Neural progenitor cell (in vitro differentiated cells): ENCODE data around the gene LAG3. TPM values are rescaled to one million over a fixed set of nuclear protein-coding genes. Genes with fewer than 3 reads are reported as not detected.

Experiments
- DNase-seq: peaks from one replicate; pipeline ENCODE4 v3.0.0-alpha.2; 2016; ENCODE audit warnings: low spot score
- H2AFZ ChIP-seq: fragments of 200-600 bp; sonication (generic); replicated peaks from 2 replicates; pipeline ENCODE4 v1.6.1; 2016; ENCODE audit warnings: antibody characterized with exemption
- H3F3A ChIP-seq: fragments of 200-600 bp; sonication (generic); 2 replicates; pipeline ENCODE4 v1.6.1; 2016; ENCODE audit warnings: antibody characterized with exemption, low read depth
- H3K27ac ChIP-seq: fragments of 200-600 bp; sonication (generic); 2 replicates; pipeline ENCODE4 v1.5.1; 2016; ENCODE audit warnings: mild to moderate bottlenecking
- H3K27me3 ChIP-seq: fragments of 200-600 bp; sonication (generic); 2 replicates; pipeline ENCODE4 v1.6.1; 2016; ENCODE audit warnings: mild to moderate bottlenecking, moderate library complexity
- H3K36me3 ChIP-seq: fragments of 200-600 bp; sonication (generic); 2 replicates; pipeline ENCODE4 v1.5.1; 2016
- H3K4me1 ChIP-seq: fragments of 200-600 bp; sonication (generic); 2 replicates; pipeline ENCODE4 v1.6.1; 2016; ENCODE audit warnings: mixed run types
- H3K4me2 ChIP-seq: fragments of 200-600 bp; sonication (generic); 2 replicates; pipeline ENCODE4 v1.6.1; 2016
- H3K4me3 ChIP-seq: fragments of 200-600 bp; sonication (generic); 2 replicates; pipeline ENCODE4 v1.5.1; 2016
- H3K79me2 ChIP-seq: fragments of 200-600 bp; sonication (generic); 2 replicates; pipeline ENCODE4 v1.6.1; 2016; ENCODE audit warnings: low read depth
- H3K9ac ChIP-seq: fragments of 200-600 bp; sonication (generic); 2 replicates; pipeline ENCODE4 v1.6.1; 2016
- H3K9me3 ChIP-seq: fragments of 200-600 bp; sonication (generic); 2 replicates; pipeline ENCODE4 v1.5.1; 2016; ENCODE audit warnings: low read depth
- H4K20me1 ChIP-seq: fragments of 200-600 bp; sonication (generic); 2 replicates; pipeline ENCODE4 v1.6.1; 2016; ENCODE audit warnings: low read depth
- H3K27ac Mint-ChIP-seq: 3 replicates; pipeline ENCODE4 v1.8.0; 2021; ENCODE audit warnings: mixed read lengths
- H3K27me3 Mint-ChIP-seq: 2 replicates; pipeline ENCODE4 v1.8.0; 2022; ENCODE audit warnings: low read depth, mild to moderate bottlenecking, inconsistent platforms, moderate library complexity, mixed read lengths; ENCODE audit not compliant: insufficient read depth
- H3K36me3 Mint-ChIP-seq: 3 replicates; pipeline ENCODE4 v1.8.0; 2021; ENCODE audit warnings: mixed read lengths
- H3K4me1 Mint-ChIP-seq: 3 replicates; pipeline ENCODE4 v1.8.0; 2021; ENCODE audit warnings: mixed read lengths
- H3K4me3 Mint-ChIP-seq: 3 replicates; pipeline ENCODE4 v1.8.0; 2021; ENCODE audit warnings: mild to moderate bottlenecking, moderate library complexity, mixed read lengths
- H3K9me3 Mint-ChIP-seq: 3 replicates; pipeline ENCODE4 v1.8.0; 2020; ENCODE audit warnings: mixed read lengths
- CTCF ChIP-seq: fragments of 200-600 bp; sonication (generic); IDR thresholded peaks from 2 replicates; pipeline ENCODE4 v1.5.1; 2017; ENCODE audit warnings: antibody characterized with exemption, mild to moderate bottlenecking
- EZH2 ChIP-seq: fragments of 200-600 bp; sonication (generic); IDR thresholded peaks from 2 replicates; pipeline ENCODE4 v1.6.1; 2017; ENCODE audit warnings: antibody characterized with exemption, mild to moderate bottlenecking, moderate library complexity
- EZH2phosphoT487 ChIP-seq: fragments of 200-600 bp; sonication (generic); IDR thresholded peaks from 2 replicates; pipeline ENCODE4 v1.6.1; 2017; ENCODE audit warnings: antibody characterized with exemption
- total RNA-seq: library from RNA; depleted of rRNA; stranded (reverse); fragments of >200 nt; gene quantifications from 2 replicates; pipeline ENCODE4 v1.2.3, GENCODE V29; 2015; ENCODE audit warnings: low replicate concordance

Gene LAG3
- total RNA-seq, 1 donor from 2014 or later = 0.45 TPM

GRCh38 chr12:6724409-6724797 lies 47.9 kb upstream of the LAG3 start:
- Histone ChIP-seq H3F3A (peaks cover 22% of the 10 kb centered on the region), H3K4me1 (peaks cover 7% of the 10 kb centered on the region), H4K20me1 (no peaks in the 10 kb centered on the region), H3K36me3 (no peaks in the 10 kb centered on the region), H3K27ac (no peak overlapping the region), H3K79me2 (peaks cover 5% of the 10 kb centered on the region), H2AFZ (peak overlapping the region; percentile 58), H3K4me3 (peak overlapping the region; percentile 79), H3K27me3 (no peaks in the 10 kb centered on the region), H3K9me3 (no peaks in the 10 kb centered on the region), H3K9ac (peak overlapping the region; percentile 28), H3K4me2 (peak overlapping the region; percentile 88)
- Mint-ChIP-seq H3K9me3 (no peaks in the 10 kb centered on the region), H3K27me3 (no peaks in the 10 kb centered on the region), H3K27ac (peak overlapping the region; percentile 94), H3K4me3 (peak overlapping the region; percentile 88), H3K36me3 (peaks cover 4% of the 10 kb centered on the region), H3K4me1 (peaks cover 10% of the 10 kb centered on the region)
- TF ChIP-seq EZH2 = no peak
- TF ChIP-seq CTCF = no peak
- TF ChIP-seq EZH2phosphoT487 = no peak
- no peak for DNase-seq

- peaks cover 10% of the 10 kb centered on the region for H3K4me1 Mint-ChIP-seq
- Histone ChIP-seq H3K9ac (no peak overlapping the region), H4K20me1 (no peaks in the 10 kb centered on the region), H3K4me2 (no peak overlapping the region), H3K27ac (no peak overlapping the region), H3K27me3 (no peaks in the 10 kb centered on the region), H3K9me3 (no peaks in the 10 kb centered on the region), H2AFZ (no peak overlapping the region), H3K4me3 (no peak overlapping the region), H3K4me1 (peaks cover 7% of the 10 kb centered on the region), H3K36me3 (no peaks in the 10 kb centered on the region), H3F3A (peaks cover 22% of the 10 kb centered on the region), H3K79me2 (peaks cover 5% of the 10 kb centered on the region)
- H3K27ac Mint-ChIP-seq = no peak overlapping the region
- no peaks in the 10 kb centered on the region for H3K27me3 Mint-ChIP-seq
- H3K9me3 Mint-ChIP-seq = no peaks in the 10 kb centered on the region
- peaks cover 13% of the 10 kb centered on the region for H3K36me3 Mint-ChIP-seq
- peak overlapping the region; percentile 88 for H3K4me3 Mint-ChIP-seq
- TF ChIP-seq CTCF (no peak), EZH2 (no peak), EZH2phosphoT487 (no peak)
- DNase-seq = no peak
These were observed 47.0 kb upstream of the LAG3 start for GRCh38 chr12:6725350-6725749.

GRCh38 chr12:6729186-6729585 lies 43.1 kb upstream of the LAG3 start:
- Histone ChIP-seq H3K4me2 (no peak overlapping the region), H3K79me2 (peaks cover 5% of the 10 kb centered on the region), H3K4me1 (peaks cover 7% of the 10 kb centered on the region), H3K9ac (no peak overlapping the region), H3K27ac (no peak overlapping the region), H3K9me3 (no peaks in the 10 kb centered on the region), H4K20me1 (no peaks in the 10 kb centered on the region), H3K36me3 (no peaks in the 10 kb centered on the region), H3F3A (peaks cover 9% of the 10 kb centered on the region), H3K27me3 (no peaks in the 10 kb centered on the region), H2AFZ (no peak overlapping the region), H3K4me3 (no peak overlapping the region)
- H3K27ac Mint-ChIP-seq = no peak overlapping the region
- no peak overlapping the region for H3K4me3 Mint-ChIP-seq
- H3K4me1 Mint-ChIP-seq = peaks cover 8% of the 10 kb centered on the region
- H3K27me3 Mint-ChIP-seq = peaks cover 2% of the 10 kb centered on the region
- no peaks in the 10 kb centered on the region for H3K9me3 Mint-ChIP-seq
- H3K36me3 Mint-ChIP-seq = peaks cover 18% of the 10 kb centered on the region
- DNase-seq = no peak
- TF ChIP-seq EZH2phosphoT487 (no peak), CTCF (no peak), EZH2 (no peak)

GRCh38 chr12:6730169-6730568 lies 42.2 kb upstream of the LAG3 start:
- DNase-seq = no peak
- H3K9ac ChIP-seq = no peak overlapping the region

More at GRCh38 chr12:6730169-6730568, 42.2 kb upstream of the LAG3 start:
- H3K27me3 ChIP-seq = no peaks in the 10 kb centered on the region
- H3K4me1 ChIP-seq = no peaks in the 10 kb centered on the region
- H2AFZ ChIP-seq = no peak overlapping the region
- Mint-ChIP-seq H3K36me3 (peaks cover 18% of the 10 kb centered on the region), H3K27me3 (peaks cover 2% of the 10 kb centered on the region), H3K4me3 (no peak overlapping the region), H3K9me3 (no peaks in the 10 kb centered on the region), H3K4me1 (peaks cover 3% of the 10 kb centered on the region), H3K27ac (no peak overlapping the region)
- no peak overlapping the region for H3K27ac ChIP-seq
- no peaks in the 10 kb centered on the region for H4K20me1 ChIP-seq
- no peaks in the 10 kb centered on the region for H3K79me2 ChIP-seq
- H3K36me3 ChIP-seq = no peaks in the 10 kb centered on the region
- H3K4me3 ChIP-seq = no peak overlapping the region
- TF ChIP-seq EZH2phosphoT487 = no peak
- no peak for TF ChIP-seq EZH2
- TF ChIP-seq CTCF = no peak
- H3F3A ChIP-seq = peaks cover 5% of the 10 kb centered on the region
- H3K9me3 ChIP-seq = no peaks in the 10 kb centered on the region
- no peak overlapping the region for H3K4me2 ChIP-seq
